Sciatic nerve (tissue), 2 donors: ENCODE results near the gene FMN1. TPM values are rescaled to one million over a fixed set of nuclear protein-coding genes. Genes with fewer than 3 reads are reported as not detected.

ENCODE experiments used
- ATAC-seq: fragments of 200-7000 bp; cut with Tn5 transposase; one replicate; pipeline ENCODE4 v1.9.1; 2020; ENCODE audit warnings: mild to moderate bottlenecking, moderate library complexity
- DNase-seq: peaks from one replicate; pipeline ENCODE4 v3.0.0-alpha.2; 2020; ENCODE audit warnings: low spot score
- intact Hi-C: fragments of 100-400 bp; cut with DNase I; formaldehyde crosslinking; loops from one replicate; pipeline ENCODE4 v1.14.2; 2022
- total RNA-seq: library from RNA; stranded (reverse); fragmentation: NEBNext Ultra II Directional; extraction: Animal tissue kit (Norgen Biotek cat#: 25700); gene quantifications from one replicate; pipeline ENCODE4 v1.2.1, GENCODE V29; 2021
- donor health status: DM: no; HTN: no; CAD: no.
- donor health status: DM: no; HTN: no; CAD: no.

FMN1 gene
- total RNA-seq, 1 donor from 2014 or later, result 10.0 TPM

DNA sequence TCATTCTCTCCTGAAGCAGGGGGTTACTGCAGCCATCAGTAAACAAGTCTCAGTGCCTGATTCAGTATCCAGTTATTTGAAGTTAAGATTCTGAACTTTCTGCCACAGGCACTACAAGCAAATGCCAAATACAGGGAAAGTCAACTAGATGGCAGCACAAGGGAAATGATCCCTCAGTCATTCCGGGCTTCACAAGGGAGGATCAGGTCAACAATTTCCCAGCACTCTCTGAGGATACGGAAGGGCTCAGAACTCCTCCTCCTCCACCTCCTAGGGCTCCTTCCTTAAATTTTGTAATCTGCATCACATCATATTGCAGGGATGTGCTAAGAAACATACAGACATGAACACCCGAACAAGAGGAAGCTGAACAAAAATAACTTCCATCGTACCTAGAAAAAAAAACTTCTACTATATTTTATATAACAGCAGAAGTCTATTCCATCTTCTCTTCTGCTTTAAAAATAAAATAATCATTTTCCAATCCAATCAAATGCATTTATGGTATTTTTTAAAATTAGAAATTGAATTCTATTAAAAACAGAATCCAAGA is 187.1 kb downstream of the FMN1 start:
- peak; percentile 44 for ATAC-seq

DNA sequence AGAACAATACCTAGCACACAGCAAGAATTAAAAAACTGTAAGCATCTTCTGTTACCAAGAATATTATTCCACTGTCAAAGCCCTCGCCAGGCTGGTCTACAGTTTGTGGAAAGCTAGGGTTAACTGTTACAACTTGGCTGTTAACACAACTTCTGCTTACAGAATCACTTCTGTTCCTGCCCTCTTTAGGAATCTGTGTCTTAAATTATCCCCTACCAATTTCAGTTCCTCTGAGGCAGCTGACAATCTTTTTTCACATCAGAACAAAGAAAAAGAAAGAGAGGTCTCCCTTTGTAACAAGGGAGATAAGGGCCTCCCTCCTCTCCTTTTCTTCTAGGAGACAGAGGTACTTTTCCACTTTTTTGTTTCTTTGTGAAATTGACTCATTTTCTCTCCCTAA is 188.9 kb downstream of the FMN1 start:
- ATAC-seq (no peak), DNase-seq (no peak)
- intact Hi-C loops, result no loop called here

More for the DNA sequence above, 187.1 kb downstream of the FMN1 start:
- intact Hi-C loops, result no loop called here
- no peak for DNase-seq

DNA sequence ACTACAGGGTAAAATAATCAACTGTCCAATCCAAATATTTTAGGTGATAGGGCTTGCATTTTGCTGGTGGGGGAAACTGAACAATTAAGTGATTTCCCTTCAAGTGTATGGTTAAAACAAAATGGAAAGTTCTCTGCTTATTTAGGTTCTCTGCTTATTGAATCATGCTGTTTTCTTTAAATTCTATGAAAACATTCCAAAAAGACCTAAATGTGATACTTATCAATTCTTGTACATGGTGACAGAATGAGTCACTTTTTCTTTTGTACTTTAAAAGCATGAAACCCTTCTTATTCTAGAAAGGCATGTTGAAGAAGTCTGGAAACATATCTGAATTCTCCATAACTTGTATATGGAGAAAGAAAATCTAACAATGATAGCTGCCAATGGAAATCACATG is 192.6 kb downstream of the FMN1 start:
- DNase-seq (no peak), ATAC-seq (no peak)
- intact Hi-C loops, result no loop called here

DNA sequence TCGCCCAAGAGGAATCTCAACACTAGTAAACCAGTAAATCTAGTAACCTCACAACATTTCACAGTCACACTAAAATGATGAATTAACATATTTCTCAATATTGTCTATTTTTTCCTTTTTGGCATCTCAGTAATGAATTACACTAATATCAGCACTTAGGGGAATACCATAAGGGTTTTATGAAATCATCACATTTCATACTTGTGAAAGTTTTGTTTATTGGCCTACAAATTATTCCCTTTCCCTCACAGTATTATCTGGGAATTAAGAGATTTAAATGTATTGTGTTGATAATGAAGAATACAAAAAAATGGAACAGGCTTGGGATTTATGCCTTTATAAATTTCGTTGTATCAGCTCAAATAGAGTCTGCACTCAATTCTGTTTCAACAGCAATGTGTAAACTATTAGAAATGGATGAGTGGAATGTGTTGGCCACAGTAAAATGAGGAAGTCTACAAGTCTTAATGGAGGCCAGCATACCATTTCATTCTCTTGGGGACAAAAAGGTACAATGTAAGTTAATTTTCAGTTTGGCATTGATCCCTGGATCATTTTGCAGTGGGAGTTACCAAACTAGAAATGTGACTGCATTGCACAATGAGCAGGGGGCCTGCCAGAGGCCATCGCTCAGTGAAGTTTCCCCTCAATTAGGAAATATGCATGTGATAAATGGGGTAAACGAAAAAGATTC is 195.4 kb downstream of the FMN1 start:
- DNase-seq (no peak), ATAC-seq (peak; percentile 90)
- intact Hi-C loops, result loop anchor here (5.0 kb wide), 1 partner anchor 342 kb away; no protein-coding TSS in a partner anchor

DNA sequence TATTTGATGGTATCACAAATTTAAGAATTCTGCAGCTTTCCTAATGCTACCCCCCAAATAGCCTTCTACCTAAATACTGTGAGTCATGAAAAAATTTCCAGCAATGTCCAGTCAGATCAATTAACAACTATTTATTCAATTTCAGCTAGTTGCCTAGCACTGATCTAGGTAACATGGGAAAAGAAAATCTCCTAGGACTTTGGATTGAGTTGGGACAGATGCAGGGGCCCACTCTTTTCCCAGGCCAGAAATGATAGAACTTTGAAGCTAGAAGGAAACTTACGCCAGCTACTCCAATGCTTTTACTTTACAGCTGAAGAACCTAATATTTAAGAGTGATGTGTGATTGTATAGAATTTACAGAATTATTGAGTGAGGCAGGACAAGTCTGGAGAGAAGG is 196.3 kb downstream of the FMN1 start:
- no peak for DNase-seq
- intact Hi-C loops, result loop anchor here (5.0 kb wide), 1 partner anchor 341 kb away; no protein-coding TSS in a partner anchor
- no peak for ATAC-seq

DNA sequence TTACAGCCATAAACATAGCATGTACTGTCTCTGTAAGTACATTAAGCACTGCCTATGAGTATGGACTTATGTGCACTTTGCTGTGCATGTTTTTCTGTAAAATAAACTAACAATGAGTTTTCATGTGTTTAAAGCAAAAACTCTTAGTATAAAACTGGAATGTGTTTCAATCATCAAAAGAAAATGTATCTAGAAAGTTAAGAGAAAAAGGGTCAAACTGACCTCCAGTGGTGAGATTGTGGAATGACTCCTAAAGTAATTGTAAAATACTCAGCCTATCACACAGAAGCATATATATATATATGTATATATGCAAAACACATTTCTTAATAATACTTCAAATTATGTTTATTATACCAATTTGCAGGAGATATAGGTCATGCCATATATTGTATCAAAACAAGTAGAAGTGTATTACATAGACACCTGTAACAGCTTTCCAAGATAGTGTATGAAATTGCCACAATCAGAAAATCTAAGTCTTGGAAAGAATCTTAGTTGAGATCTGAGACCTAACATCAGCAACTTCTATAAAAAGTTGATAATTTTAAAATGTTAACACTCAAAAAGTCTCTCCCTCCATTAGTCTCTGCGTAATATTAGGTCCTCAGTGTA is 199.6 kb downstream of the FMN1 start:
- no peak for ATAC-seq
- DNase-seq, result no peak
- intact Hi-C loops, result loop anchor here (5.0 kb wide), 1 partner anchor 338 kb away; no protein-coding TSS in a partner anchor

DNA sequence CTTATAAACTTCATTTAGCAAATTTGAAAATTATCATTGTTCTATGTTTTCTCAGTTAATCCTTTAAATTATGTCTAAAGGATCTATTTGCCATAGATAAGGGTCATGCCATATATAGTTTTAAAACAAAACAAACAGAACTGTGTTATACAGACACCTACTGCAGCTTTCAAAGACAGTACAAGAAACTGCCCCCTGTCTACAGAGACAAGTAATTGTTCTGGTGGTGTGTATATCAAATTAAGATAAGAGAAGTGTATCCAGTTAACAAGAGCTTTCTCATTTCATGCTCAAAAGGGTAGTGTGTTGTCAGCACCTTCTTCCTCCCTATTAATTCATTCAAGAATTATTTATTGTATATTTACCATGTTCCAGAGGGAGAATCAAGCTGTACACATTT is 201.2 kb downstream of the FMN1 start:
- ATAC-seq, result no peak
- intact Hi-C loops, result no loop called here
- no peak for DNase-seq

DNA sequence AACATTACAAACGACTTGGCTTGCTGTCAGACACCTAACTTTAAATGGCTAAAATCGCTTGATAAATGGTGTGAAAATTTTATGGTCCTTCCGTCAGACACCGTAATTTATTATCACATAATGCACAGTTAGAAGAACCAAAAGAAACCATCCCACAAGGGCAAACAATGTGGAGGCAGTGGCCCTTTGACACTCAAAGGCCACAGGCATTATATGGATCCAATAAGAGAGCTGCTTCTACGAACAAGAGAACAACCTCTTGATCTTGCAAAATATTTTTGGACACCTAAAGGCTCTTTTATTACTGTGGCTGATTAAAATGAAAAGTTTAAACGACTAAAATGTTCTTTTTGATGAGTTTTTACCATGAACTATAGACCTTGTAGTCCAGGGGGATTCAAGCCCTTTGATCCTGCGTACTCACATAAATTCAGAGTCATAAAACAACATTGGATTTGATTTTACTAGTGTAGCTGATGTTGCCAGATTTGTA is 202.8 kb downstream of the FMN1 start:
- DNase-seq (no peak), ATAC-seq (peak; percentile 32)
- intact Hi-C loops, result no loop called here

DNA sequence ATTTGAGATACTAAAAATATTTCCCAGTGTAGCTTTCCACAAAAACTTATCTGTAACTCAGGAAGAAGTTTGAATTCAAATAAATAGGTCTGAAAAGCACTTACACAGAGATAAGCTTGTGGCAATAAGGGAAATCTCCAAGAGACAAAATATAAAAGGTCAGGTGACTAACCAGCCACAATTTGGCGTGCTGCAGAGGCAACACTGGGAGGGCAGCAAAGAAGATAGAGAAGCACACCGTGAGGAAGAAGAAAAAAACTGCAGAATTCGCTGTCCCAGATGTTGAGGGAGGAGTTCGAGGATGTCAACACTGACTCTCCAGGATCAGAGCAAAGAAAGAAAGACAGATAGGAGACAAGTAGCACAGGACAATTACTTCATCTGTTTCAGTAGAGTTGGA is 204.4 kb downstream of the FMN1 start:
- DNase-seq (no peak), ATAC-seq (no peak)
- intact Hi-C loops, result no loop called here

DNA sequence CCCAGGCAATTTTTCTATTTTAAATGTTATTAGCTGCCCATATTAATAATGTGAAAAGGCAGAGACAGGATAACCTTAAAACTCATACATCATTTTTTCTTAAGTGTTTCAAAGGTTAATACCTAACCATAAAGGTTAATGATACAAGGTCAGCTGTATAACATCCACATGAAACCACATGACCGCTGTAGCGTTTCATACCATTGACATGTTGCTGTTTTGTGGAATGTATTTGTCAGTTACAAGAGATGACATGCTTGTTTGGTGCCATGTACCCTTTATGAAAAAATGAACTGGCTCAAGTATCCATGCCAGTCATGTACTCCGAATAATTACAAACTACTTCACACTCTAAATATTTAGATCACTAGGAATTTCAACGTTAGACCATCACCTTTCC is 207.4 kb downstream of the FMN1 start:
- intact Hi-C loops, result no loop called here
- no peak for DNase-seq
- ATAC-seq, result no peak

DNA sequence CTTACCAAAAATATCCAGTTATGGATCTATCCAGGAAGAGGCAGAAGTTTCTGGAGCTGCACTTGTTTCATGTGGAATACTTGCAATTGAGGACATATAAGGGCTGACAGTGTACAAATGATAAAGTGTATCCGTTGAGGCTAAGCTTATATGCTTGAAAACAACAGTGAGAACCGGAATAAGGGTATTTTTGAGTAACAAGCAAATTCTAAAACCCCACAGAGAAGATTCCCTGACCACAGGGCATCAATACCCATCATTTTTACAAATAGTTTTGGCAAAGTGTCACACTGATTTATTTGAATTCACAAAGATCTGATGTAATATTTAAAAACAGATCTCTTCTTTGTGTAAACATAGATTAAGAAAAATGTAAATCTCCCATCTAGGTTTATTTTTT is 208.4 kb downstream of the FMN1 start:
- no peak for ATAC-seq
- DNase-seq, result no peak
- intact Hi-C loops, result no loop called here

DNA sequence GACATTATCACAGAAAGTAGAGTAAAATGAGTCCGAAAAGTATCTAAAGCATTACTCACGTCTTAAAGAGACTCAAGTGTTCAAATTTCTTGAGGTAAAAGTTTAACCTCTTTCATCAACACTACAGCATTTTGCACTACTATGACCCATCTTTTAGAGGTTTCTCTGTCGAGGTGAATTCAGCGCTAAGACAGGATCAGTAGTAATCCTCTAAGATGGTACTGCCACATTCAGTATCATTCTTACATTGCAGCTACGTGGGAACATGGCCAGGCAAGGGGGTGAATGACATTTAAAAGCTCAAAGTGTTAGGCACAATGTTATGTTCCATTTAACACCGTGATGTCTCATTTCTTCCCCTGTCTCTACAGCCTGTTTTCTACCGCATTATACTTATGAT is 210.8 kb downstream of the FMN1 start:
- DNase-seq, result no peak
- ATAC-seq, result no peak
- intact Hi-C loops, result no loop called here

DNA sequence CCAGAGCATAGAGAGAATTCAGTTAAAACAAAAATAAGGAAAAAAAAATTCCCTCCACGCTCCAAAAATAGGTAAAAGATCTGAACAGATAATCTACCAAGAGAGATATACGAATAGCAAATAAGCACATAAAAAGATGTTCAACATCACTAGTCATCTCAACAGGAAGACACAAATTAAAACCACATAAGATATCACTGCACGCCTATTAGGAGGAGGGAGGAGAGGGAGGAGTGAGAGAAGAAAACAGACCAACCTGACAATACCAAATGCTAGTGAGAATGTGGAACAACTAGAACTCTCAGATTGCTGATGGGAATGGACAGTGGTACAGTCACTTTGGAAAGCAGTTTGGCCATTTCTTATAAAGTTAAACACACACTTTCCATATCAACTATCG is 212.5 kb downstream of the FMN1 start:
- intact Hi-C loops, result no loop called here
- DNase-seq, result no peak

DNA sequence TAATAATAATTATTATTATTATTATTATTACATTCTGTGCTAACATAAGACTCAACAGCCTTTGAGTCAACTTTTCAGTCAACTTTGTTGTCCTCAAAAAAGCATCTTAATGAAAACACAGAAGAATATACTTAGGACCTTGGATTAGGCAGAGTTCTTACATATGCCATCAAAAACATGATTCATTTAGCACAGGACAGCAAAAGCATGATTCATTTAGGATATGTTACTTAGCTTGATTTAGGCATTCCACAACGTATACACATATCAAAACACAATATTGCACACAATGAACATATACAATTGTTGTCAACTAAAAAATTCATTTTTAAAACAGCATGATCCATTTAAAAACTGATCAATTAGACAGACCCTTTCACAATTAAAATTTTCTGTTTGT is 213.0 kb downstream of the FMN1 start:
- no peak for DNase-seq
- ATAC-seq, result no peak
- intact Hi-C loops, result no loop called here

More for the DNA sequence above, 212.5 kb downstream of the FMN1 start:
- no peak for ATAC-seq

DNA sequence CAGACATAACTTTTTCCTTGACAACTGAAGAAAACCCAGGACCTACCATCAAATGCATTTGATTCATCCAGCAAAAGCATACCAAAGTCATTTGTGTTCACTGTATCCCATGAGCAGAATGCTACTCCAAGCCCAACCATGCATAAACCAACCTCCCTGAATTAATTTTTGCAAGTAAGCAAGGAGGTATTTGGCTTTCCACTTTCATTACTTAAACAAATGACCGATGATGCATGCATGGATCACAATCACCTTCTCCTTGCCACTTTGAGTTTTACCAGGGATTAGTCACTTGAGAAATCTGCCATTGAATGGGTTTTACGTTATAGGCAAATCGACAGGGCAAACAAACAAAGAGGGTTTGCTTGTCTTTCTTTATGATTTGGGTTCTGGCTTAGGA is 214.8 kb downstream of the FMN1 start:
- ATAC-seq (no peak), DNase-seq (no peak)
- intact Hi-C loops, result no loop called here

DNA sequence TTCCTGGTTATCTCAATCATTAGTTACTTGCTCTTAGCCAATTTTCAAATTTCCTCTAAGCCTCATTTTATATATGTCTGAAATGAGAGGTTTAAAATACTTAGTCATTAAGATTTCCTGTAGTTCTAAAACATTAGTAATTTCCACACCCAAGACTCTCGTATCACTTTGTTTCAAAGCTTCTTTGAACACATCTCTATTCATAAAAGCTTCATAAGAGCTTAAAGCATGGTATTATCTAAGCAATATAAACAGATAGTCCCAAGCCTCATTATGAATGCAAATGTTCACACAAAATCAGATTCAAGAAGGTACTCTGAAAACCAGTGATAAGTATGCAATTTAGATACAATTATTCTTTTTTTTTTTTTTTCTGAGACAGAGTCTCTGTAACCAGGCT is 217.0 kb downstream of the FMN1 start:
- ATAC-seq, result no peak
- no peak for DNase-seq
- intact Hi-C loops, result no loop called here

DNA sequence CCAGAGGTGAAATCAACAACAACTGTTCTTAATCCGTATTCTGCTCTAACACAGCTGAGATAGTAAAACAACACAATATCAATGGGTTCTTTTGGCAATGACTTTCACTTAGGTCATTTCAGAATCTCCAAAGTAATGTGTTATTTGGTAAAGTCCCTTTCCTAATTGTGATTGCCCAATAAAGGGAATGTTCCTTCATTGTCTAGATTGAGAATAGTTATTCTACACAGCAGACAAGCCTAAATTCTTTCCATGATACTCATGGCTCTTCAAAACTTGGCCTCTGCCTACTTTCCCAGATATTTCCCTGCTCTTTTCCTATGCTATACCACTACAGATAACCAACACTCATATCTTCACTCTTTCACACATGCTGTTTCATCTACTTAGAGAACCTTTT is 219.8 kb downstream of the FMN1 start:
- no peak for DNase-seq
- intact Hi-C loops, result no loop called here
- no peak for ATAC-seq

DNA sequence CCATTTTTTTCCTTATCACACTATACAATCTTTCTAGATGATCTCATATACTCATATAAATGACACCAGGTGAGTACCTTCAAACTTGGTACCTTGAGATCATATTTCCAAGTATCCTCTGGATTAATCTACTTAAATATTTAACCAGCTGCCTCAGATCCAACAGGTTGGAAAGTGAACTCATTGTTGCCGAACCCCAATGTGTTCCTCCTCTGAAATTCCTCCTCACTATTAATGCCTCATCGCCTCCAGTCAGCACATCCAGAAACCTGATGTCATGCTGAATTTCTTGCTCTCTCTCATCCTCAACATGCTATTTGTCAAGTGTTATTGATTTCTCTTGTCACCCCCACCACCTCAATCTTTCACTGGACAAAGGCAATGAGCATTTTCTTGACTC is 221.8 kb downstream of the FMN1 start:
- no peak for DNase-seq
- no peak for ATAC-seq
- intact Hi-C loops, result no loop called here

DNA sequence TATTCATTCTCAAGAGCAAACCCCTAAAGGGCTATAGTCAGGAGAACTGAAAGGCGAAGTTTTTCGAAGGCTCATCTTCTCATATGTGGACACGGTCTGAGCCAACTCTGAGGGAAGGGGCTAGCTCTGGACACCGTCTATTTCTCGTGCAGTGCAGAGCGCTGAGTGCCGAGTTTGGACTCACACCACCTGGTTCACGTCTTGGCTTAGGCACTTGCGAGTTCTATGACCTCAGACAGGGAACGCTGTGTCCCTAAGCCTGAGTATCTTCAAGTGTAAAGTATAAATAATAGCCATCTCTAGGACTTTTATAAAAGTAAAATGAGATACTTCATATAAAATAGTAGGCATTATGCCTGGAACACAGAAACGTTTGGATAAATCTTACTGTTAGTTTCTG is 223.7 kb downstream of the FMN1 start:
- ATAC-seq, result no peak
- intact Hi-C loops, result no loop called here
- DNase-seq, result no peak

DNA sequence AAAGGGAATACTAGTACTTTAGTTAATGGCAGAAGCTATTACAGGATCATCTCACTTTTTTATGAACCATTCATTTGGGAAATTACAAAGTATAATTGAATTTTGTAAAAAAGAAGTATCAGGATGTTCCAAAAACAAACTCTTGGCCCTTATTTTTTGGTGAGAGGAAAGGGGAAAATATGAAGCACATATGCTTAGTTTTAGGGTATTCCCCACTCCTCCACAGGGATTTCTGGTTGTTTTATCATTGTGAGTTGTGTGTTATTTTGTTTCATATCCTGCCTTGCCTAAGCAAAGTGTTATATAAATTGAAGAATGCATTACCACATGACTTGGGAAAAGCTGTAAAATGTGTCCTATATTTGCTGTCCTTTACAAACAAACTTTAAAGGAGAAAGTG is 227.0 kb downstream of the FMN1 start:
- ATAC-seq, result no peak
- intact Hi-C loops, result no loop called here
- DNase-seq, result no peak
